OCI-LY7 (cell line): Measurements from ENCODE around the gene RANBP17.

Experiments
- EZH2phosphoT487 ChIP-seq: fragments of 200-600 bp; sonication (generic); IDR thresholded peaks from 2 replicates; pipeline ENCODE4 v1.6.1; 2018; ENCODE audit warnings: low read depth, borderline replicate concordance, mild to moderate bottlenecking, mixed run types, antibody characterized with exemption, low read length, moderate library complexity, mixed read lengths
- TF ChIP-seq, protein P1 (sequence below): fragments of 200-600 bp; sonication (generic); conservative IDR thresholded peaks from 2 replicates; pipeline ENCODE4 v1.5.1; 2014; ENCODE audit warnings: mild to moderate bottlenecking, antibody characterized with exemption, low read length, moderate library complexity, mixed read lengths

DNA sequence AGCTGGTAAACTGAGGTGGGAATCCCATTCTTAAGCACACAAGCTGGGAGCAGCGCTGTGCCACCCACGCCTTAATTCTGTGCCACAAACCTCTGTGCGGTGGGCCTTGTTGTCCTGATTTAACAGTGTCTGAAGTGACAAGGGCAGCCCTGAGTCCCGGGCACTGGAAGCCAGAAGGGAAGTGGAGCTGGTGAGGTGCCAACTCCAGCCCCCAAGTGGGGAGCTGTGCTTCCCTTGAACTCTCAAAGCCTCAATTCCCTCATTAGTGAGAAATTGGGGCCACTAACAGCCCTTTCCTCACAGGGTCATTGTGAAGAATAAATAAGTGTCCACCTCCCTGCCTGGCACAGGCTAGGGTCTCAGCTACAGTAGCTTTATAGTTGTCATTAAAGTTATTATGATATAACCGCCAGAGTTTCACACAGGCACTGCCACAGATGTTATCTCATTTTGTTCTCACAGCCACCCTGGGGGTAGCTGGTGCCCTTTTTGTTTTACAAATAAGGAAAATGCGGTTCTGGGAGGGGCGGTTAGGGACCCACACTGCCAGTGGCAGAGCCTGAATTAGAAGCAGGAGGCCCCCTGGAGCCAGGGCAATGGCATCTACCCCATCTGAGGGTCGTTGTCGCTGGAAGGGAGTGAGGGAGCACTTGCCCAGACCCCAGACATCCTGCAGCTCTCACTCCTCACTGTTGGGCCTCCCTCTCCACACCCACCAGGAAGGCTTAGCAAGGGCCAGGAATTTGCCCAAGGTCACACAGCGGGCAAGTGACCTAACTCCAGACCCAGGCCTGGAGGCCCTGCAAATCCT, 445.2 kb downstream of the RANBP17 start:
- no peak for TF ChIP-seq EZH2phosphoT487
- TF ChIP-seq, protein P1, sequence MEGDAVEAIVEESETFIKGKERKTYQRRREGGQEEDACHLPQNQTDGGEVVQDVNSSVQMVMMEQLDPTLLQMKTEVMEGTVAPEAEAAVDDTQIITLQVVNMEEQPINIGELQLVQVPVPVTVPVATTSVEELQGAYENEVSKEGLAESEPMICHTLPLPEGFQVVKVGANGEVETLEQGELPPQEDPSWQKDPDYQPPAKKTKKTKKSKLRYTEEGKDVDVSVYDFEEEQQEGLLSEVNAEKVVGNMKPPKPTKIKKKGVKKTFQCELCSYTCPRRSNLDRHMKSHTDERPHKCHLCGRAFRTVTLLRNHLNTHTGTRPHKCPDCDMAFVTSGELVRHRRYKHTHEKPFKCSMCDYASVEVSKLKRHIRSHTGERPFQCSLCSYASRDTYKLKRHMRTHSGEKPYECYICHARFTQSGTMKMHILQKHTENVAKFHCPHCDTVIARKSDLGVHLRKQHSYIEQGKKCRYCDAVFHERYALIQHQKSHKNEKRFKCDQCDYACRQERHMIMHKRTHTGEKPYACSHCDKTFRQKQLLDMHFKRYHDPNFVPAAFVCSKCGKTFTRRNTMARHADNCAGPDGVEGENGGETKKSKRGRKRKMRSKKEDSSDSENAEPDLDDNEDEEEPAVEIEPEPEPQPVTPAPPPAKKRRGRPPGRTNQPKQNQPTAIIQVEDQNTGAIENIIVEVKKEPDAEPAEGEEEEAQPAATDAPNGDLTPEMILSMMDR = no peak
